Fibroblast of skin of right biceps (primary cell): Measurements from ENCODE around the gene TRIM8.
A peak's percentile ranks its signal among the peaks of the same experiment; 100 is the strongest.

ENCODE experiments used
- DNase-seq: peaks from one replicate; pipeline ENCODE4 v3.0.0-alpha.2; 2013

TRIM8 gene

DNA sequence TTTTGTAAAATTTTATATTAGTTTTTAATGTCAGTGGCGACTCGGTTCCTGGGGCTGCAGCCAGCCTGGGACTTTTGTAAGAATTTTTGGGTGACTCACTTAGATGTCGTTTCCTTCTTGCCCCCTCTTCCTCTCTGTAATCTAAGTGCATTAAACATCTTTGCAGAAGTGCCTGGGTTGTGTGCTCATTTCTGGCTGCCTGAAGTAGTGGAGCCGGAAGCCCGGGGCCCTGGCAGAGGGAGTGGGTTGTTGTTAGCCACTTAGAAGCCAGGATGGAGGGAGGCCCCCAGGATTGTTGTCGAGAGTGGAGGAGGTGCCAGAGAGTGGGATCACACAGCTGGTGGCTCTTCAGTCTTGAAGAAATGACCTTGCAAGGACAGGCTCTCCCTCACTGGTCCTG, 11.0 kb upstream of the TRIM8 start:
- peak; percentile 87 for DNase-seq

DNA sequence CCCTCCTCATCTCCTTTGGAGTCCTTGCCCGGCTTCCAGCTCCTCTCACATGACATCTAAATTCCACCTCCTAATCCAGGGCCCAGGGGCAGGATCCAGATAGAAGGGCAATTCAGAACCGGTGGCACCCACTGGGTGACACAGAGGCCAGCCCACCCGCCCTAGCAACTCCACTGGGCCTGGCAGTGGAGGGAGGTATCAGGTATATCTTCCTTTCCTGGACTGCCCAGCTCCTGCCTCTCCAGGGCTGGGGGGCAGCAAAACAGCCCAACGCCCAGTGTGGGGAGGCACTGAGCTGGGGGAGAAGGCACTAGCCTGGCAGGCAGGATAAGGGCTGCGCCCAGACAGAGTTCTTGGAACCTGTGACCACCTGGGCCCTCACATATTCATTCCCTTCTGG, 10.4 kb upstream of the TRIM8 start:
- DNase-seq = no peak

DNA sequence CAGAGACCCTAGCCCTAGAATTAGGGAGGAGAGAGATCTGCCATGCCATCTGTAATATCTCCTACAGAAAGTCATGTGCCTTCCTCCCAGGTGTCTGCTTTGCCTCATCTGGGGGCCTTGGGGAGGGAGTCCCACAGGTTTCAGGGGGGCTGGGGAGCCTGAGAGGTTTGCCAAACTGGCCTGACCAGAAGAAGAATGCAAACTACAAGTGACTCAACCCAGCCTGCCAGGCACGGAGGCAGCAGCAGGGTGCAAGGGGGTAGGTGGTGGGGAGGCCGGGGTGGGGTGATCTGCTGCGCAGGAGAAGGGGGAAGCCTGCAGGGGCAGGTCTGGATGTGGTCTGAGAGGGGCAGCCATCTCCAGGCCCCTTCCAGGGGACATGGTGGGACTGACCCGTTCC, 9.6 kb upstream of the TRIM8 start:
- DNase-seq = no peak

GRCh38 chr10:102635377-102635776, 8.9 kb upstream of the TRIM8 start:
- DNase-seq = no peak

DNA sequence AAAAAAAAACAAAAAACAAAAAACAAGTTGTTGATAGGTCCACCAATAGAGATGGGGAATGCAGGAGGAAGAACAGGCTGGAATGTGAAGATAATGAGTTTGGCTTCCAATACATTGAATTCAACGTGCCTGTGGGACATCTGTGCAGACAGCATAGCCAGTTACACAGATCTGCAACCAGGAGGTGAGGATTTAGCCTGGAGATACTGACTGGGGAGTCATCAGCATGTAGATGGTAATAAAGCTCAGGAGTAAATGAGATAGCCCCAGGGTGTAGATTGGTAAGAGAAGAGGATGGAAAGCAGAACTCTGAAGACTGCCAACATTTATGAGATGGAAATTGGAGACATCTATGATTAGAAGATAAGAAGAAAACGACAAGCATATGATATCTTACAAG, 4.7 kb upstream of the TRIM8 start:
- no peak for DNase-seq

DNA sequence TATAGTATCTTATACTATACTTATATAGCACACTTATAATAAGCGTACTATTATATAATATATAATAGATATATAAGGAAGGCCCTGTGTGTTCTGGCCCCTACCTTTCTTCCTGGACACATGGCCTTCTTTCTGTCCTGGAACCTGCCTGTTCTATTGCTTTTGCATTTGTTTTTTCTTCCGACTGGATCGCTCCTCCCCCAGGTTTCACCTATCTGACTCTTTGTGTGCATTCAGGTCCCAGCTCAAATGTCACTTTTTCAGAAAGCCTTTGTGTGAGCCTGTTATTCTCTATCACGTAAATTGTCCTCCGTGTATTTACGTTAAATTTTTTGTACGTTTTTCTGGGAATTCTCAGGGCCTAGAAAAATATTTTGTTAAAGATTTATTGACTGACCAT, 2.9 kb upstream of the TRIM8 start:
- DNase-seq = no peak

DNA sequence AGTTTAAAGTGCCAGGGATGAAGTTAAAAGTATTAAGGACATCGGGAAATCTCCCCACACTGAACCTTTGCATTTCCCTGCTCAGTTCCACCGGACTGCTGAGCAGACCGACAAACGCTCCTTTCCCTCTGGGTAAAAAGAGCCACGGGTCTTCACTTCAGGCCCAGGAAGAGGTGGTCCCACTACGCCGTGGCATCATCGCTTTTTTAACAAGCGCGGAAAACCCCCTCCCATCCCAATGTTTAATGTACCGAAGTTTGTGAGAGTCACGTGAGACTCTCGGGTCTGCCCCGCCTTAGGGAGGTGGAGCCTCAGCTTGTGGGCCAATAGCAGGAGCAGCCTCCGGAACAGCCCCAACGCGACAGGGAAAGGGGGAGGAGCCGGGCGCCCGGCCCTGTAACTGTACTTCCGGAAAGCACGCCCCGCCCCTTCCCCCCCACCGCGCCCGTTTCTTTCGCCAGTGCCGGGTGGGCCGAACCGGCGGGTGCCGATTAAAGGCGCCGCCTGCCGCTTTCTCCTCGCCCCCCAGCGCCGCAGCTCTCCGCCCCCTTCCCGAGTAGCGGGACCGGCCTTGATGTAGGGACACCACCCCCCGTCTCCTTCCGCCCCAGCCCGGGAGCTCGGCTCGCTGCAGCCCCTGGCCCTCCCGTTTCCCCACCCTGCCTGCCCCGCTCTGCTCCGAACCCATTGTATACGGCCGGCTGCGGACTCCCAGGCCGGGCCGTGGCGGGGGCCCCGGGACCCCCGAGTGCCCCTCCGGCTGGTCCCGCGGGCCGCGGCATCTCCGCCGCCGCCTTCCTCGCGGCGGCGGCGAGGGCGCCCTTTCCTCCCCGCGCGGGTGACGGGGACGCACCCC, 2.2 kb upstream of the TRIM8 start:
- DNase-seq = peak; percentile 98

DNA sequence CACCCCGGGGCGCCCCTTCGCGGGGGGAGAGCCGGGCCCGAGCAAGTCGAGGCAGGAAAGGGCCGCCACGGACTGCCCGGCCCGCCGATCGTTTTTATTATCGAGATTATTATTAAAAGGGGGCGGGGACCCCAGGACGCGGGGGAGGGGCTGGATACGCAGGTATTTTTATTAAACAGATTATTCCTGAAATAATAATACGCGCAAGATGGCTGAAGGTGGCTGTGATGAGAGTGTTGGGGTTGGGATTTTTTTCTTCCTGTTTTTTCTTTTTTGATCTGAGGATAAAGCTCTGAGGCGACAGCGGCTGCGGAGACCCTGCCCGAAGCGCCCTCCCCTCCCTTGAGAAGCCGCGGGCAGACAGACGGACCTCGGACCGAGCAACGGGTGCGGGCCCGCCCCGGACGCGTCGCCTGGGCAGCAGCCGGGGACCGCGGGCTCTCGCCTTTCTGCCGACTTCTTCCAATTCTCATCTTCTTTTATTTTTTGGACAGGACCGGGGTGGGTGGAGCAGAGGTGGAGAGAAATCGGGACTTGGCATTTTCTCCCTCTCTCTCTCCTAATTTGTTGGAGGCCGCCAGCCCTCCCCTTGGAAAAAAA, 1.4 kb upstream of the TRIM8 start:
- peak; percentile 35 for DNase-seq

GRCh38 chr10:102643336-102644065, 778 bp upstream of the TRIM8 start:
- peak; percentile 82 for DNase-seq

GRCh38 chr10:102644646-102645387, 538 bp downstream of the TRIM8 start:
- peak; percentile 72 for DNase-seq

GRCh38 chr10:102645388-102645740, 1.1 kb downstream of the TRIM8 start:
- DNase-seq = peak; percentile 64

DNA sequence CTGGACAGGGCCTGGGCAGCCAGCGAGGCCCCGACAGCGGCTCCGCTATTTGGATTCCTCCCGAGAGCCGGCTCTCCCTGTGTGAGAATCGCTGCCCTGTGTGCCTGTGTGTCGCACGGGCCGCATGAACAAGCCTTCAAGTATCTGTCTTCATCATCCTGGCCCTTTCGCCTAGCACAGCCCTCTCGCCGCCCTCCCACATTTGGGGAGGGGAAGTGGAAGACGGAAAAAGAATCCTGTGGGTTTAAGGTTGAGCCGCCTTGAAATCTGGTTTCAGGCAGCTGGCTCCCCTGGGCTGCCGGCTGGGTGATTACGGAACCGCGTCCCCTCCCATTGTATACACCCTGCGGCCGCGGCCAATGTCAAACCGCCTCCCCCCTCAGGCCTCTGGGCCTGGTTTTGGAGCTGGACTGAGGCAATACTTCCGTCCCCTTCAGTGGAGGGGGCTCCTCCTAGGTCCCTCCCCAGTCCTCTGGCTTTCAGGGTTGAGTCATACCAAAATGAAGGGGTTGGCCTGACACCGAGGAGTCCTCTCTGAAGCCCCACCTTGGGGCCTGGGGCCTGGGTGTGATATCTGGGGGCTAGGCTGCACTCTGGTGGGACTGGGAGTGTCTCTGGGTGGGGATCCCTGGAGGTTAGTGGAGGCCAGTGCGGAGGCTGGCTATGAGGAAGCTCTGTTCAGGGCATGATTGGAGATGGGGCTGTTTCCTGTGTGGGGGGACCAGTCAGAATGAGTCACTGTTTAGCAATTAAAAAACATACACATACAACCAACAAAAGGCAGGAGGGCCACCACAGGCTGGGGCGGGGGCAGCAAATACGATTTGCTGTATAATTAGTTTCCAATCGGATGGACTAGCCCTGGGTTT, 1.7 kb downstream of the TRIM8 start:
- DNase-seq = peak; percentile 95

GRCh38 chr10:102646610-102647442, 2.5 kb downstream of the TRIM8 start:
- DNase-seq = no peak

GRCh38 chr10:102647443-102648268, 3.4 kb downstream of the TRIM8 start:
- no peak for DNase-seq

GRCh38 chr10:102648269-102648888, 4.1 kb downstream of the TRIM8 start:
- no peak for DNase-seq

DNA sequence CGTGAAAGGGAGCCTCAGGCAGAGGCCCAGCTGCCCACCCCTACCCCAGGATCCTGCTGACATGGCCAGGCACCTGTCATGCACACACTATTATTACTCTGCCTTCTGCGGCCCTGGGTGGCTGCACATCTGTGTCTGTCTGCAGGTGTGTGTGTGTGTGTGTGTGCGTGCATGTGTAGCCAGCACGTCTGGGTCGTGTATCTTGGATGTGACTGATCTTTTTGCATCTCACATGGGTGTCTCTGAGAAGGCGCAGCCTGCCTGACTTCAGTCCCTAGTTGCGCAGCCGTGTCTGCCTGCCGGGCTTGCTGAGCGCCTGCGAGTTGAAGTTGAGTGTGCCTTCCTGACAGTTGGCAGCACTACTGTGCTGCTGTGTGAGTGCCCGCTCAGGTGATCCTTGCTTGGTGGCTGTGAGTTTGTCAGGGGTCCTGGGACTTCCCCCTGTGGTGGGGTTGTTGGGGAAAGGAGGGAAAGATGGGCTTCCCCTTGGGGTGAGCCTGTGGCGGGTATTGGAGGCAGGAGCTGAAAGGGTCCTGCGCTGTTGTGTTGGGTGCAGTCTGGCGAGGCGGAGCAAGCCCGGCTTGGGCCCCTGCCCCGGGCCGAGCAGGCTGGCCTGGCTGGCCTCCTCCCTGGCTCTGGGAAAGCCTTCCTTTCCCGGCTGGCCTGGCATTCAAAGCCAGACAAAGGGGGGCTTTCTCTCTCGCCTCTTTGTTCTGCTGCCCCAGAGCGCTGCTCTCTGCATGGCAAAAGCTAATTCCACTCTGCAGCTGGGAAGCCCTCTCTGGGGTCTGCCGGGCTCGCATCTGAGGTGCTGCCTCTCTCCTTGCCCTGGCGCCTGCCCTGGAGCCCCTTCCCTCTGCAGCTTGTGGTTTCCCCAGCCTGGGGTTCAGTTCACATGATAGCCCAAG, 4.9 kb downstream of the TRIM8 start:
- no peak for DNase-seq

DNA sequence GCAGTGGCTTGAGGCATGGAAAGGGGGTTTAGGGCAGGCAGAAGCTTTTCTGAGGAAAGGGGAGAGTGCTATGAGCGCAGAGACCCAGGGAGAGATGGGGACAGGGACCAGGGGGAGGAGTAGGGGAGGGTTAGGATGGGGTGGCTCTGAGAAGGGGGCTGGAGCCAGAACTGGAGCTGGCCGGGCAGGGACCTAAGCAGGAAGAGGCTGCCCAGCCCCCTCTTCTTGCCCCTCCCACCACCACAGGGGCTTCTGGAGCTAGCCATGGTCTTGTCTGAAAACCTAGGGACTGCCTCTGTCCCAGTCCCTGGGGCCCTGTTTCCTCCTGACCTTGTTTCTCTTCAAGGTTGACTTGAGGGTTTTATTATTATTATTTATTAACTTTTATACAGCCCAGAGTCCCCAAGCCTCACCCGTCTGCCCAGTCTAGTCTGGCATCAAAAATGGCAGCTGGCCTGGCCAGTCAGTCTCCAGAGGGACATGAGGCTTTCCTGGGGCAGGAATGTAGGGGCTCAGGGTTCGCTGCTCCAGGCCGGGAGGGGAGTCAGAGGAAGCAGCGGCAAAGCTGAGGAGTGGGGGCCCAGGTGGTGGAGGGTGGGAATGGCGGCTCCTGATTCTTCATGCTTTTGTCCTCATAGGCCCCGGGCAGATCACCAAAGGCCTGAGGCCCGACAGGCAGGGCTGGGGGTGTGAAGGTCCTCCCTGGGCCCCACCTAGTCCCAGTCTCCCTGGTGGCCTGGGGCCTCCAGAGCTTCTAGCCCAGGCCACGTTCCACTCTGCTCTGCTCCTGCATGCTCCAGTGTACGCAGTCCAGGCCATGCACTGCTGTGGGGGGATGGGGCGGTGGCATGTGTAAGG, 5.7 kb downstream of the TRIM8 start:
- DNase-seq = no peak
